Body of pancreas (tissue), 4 donors: ENCODE measurements around the gene NTN5.

Source experiments
- CTCF ChIP-seq, 7 experiments: fragments of 450-650 bp in 4 of 7; fragments of 200-600 bp in 3 of 7; sonication (generic) in 3 of 7; IDR thresholded peaks; one replicate each; pipeline ENCODE4 v1.5.1; 2016 to 2019; ENCODE audit warnings: antibody characterized with exemption in 7 of 7
- POLR2A ChIP-seq, 3 donors: fragments of 450-650 bp; IDR thresholded peaks; one replicate each; pipeline ENCODE4 v1.6.1; 2016; ENCODE audit warnings: antibody characterized with exemption in 3 of 3, mild to moderate bottlenecking in 2 of 3

GRCh38 chr19:48722196-48722708, 49.4 kb upstream of the NTN5 start:
- no peak for TF ChIP-seq CTCF (IDR thresholded peaks at IDR 0.05)
- no peak for TF ChIP-seq POLR2A (IDR thresholded peaks at IDR 0.05)
